Astrocyte of the spinal cord (primary cell): ENCODE data around the gene BORA.

Experiments used
- DNase-seq: peaks from one replicate; pipeline ENCODE4 v3.0.0; 2011; ENCODE audit warnings: low read depth, low spot score
- H3K4me3 ChIP-seq: 2 replicates; pipeline ENCODE4 v1.5.1; 2011; ENCODE audit warnings: low read depth, mild to moderate bottlenecking, low read length, moderate library complexity
- in situ Hi-C: cut with HindIII; loops from 2 replicates; pipeline ENCODE4 v1.10.0; 2017; ENCODE audit warnings: low sequenced_read_pairs
- TF ChIP-seq, protein P1 (sequence below): IDR thresholded peaks from 2 replicates; pipeline ENCODE4 v1.5.1; 2012; ENCODE audit warnings: low read depth, mild to moderate bottlenecking, low read length, inconsistent platforms

The BORA gene

DNA sequence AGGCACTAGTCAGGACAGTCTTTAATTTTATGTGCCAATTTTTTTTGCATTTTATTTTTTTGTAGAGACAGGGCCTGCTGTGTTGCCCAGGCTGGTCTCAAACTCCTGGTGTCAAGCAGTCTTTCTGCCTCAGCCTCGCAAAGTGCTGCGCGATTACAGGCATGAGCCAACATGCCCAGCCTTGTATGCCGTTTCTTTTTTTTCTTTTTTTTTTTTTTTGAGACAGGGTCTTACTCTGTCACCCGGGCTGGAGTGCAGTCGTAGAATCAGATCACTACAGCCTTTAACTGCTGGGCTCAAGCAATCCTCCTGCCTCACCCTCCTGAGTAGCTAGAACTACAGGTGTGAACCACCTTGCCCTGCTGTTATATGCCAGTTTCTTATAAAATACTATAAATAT lies 26.4 kb downstream of the BORA start:
- no peak for DNase-seq
- in situ Hi-C loops, result no loop called here

DNA sequence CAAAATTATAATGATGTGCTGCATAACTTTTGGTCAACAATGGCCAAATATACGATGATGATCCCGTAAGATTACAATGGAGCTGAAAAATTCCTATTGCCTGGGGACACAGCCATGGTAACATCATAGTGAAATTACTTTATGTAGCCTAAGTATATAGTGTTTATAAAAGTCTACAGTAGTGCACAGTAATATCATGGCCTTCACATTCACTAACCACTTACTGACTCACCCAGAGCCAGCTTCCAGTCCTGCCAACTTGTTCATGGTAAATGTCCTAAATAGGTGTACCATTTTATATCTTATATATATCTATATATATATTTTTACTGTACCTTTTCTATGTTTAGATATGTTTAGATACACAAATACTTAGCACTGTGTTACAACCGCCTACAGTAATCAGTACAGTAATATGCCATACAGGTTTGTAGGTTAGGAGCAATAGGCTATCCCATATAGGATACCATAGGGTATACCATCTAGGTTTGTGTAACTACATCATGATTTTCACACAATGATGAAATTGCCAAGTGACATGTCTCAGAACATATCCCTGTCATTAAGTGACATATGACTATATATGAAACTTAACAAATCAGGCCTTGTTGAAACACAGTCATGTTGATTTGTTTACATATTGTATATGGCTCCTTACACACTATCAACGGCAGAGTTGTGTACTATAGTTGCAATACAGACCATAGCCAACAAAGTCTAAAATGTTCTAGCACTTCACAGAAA lies 30.2 kb downstream of the BORA start:
- DNase-seq, result no peak
- H3K4me3 ChIP-seq, result no peak overlapping the region
- TF ChIP-seq, protein P1, sequence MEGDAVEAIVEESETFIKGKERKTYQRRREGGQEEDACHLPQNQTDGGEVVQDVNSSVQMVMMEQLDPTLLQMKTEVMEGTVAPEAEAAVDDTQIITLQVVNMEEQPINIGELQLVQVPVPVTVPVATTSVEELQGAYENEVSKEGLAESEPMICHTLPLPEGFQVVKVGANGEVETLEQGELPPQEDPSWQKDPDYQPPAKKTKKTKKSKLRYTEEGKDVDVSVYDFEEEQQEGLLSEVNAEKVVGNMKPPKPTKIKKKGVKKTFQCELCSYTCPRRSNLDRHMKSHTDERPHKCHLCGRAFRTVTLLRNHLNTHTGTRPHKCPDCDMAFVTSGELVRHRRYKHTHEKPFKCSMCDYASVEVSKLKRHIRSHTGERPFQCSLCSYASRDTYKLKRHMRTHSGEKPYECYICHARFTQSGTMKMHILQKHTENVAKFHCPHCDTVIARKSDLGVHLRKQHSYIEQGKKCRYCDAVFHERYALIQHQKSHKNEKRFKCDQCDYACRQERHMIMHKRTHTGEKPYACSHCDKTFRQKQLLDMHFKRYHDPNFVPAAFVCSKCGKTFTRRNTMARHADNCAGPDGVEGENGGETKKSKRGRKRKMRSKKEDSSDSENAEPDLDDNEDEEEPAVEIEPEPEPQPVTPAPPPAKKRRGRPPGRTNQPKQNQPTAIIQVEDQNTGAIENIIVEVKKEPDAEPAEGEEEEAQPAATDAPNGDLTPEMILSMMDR, result no peak
- in situ Hi-C loops, result no loop called here

More for the DNA sequence above, 26.4 kb downstream of the BORA start:
- H3K4me3 ChIP-seq, result no peak overlapping the region
- TF ChIP-seq, protein P1, result no peak

DNA sequence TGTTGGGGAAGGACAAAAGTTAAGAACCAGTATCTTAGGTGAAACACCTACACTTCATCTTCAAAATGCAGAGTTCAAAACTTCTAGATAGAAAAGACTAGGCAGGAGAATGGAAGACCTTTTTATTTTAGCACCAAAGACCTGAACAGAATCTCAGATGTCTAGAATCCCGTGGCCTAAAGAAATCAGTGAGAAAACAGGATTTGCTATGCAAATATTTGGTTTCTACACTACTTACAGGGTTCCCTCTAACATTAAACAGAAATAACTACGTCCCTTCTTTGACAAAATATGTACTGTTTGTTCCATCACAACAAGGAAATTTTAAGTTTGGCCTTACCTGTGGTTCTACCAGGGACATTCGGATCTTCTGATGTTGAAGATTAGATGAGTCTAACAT lies 32.5 kb downstream of the BORA start:
- no peak for DNase-seq
- in situ Hi-C loops, result no loop called here
- TF ChIP-seq, protein P1, result no peak
- H3K4me3 ChIP-seq, result no peak overlapping the region

DNA sequence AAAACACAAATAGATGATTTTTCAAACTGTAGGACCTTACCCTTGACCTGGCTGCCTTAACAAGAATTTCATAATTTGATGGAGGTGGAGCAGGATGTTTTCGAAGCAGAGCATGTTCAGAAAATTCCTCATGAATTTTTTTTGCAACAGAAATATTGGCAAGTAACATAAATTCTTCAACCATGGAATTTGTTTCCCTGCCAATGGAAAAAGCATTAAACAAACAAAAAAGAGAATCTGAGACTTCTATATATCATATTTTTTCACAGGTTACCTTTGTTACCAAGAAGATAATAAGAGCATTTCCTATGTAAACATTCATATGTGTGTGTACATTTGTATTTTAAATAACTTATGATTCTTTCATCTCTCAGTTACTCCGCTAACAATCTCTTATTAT lies 35.7 kb downstream of the BORA start:
- TF ChIP-seq, protein P1, result no peak
- H3K4me3 ChIP-seq, result no peak overlapping the region
- DNase-seq, result no peak
- in situ Hi-C loops, result no loop called here

DNA sequence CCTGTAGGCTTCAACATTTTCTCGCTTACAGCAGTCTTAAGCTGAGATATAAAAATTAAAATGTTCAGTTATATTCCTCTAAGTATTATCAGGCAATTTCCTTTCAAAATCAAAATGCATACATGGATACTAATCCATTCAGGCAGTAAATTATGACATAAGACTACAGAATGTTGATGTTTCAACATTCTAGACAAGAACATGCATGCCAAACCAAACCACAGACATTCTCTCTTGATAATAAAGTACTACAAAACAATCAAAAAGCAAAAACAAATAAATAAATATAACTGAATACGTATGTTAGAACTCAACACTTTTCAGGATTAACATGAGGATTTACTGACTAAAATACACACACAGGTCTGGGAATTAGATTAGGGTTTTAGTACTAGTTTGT lies 46.3 kb downstream of the BORA start:
- H3K4me3 ChIP-seq, result no peak overlapping the region
- in situ Hi-C loops, result no loop called here
- TF ChIP-seq, protein P1, result no peak
- DNase-seq, result no peak

DNA sequence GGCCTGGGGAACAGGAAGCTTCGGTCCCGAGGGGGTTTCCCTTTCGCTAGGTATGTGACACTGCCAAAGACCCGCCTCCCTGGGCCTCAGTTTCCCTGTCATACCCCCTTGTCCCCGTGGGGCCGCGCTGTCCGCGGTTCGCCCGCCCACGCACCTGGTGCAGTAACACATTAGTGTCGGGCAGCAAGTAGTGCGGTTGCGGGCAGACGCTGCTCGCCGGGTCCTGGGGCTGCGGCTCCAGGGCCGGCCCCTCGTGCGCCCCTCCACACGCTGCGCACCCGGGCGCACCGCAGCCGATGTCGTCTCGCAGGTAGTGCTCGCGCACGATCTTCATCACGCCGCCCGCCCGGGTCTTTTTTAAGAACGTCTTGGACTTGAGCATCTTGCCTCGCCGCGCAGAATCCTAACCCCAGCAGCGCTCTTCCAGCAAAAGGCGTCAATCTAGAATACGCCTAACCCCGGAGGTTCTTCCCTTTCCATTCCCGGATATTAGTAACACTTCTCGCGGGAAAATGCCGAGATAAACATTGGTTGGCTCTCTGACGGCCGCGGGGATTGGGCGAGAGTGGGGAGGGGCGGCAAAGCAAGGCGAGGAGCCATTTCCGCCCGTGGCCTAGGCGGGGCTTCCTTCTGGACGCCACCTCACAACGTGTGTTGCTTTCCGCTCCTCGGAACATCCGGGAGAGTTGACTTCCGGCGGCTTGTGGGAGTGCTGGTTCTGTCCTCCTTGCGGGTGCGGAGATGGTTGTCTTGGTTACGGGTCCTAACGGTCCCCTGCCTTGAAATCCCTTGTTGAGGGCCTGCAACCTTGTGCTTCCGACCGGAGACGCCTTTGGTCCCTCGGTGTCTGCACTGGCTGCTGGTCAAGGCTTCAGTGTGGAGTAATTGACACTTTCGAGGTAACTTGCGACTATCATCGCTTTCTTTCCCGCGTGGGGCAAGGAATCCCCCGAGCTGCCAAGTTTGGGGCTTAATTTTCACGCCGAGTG lies 54.0 kb downstream of the BORA start, which contains the start of the genes DIS3 and PIBF1:
TSS of gene DIS3 (minus strand) at position 450 of the 989 bp plus-strand sequence. CDS start at position 382, 68 bp downstream.
TSS of gene PIBF1 (plus strand) at position 683 of the 989 bp plus-strand sequence. CDS start 1,337 bp downstream, outside the sequence.
- DNase-seq, result peak; percentile 99
- H3K4me3 ChIP-seq, result peak within 1 kb of the TSS; percentile 96
- TF ChIP-seq, protein P1, result no peak
- in situ Hi-C loops, result no loop called here
